GM21381 (cell line): ENCODE data around the gene GLT8D1.
A peak's percentile ranks its signal among the peaks of the same experiment; 100 is the strongest.

Source experiments
- ATAC-seq: cut with Tn5 transposase; IDR thresholded peaks from one replicate; pipeline ENCODE4 v1.9.1; 2021; ENCODE audit warnings: mild to moderate bottlenecking, moderate library complexity; ENCODE audit not compliant: unreplicated experiment

Gene GLT8D1

DNA sequence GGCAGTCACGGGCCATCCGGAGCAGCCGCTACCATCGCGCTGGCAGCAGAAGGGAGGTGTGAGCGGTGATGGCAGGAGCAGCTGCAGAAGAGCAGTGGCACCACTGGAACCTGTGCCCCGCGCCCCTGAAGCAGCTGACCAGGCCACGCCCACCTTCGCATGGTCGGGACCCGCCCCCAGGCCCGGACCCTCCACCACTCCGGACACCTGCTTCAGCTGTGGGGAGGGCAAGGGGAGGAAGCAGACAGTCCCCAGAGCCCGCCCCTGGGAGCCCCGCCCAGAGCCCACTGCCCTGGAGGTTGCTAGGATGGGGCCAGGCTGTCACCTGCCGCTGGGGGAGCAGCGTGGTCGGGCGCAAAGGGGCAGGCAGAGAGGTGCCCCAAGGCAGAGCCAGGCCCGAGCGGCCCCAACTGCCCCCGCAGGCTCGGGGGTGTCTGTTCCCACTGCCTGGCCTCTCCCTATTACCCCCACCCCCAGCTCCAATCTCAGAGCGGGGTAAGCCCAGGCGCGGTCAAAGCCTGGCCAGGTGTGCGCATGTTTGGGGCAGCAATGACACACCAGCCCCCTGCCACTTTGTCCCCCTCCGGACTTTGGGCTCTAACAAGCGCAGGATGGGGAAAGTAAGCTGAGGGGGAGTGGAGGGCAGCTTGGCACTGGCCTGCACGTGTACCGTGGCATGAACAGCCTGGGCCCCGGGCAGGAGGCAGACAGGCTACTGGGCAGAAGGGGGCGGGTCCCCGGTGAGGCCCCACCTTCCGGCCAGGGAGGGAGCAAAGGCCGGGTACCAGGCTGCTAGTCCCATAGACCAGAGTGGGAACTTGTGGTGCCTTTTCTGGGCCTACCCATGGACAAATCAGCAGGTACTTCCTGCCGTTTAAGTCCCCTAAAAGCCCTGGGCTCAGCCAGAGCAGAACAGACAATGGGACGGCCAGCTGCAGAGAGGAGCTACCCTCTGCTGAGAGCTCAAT is 9.0 kb upstream of the GLT8D1 start:
- no peak for ATAC-seq

DNA sequence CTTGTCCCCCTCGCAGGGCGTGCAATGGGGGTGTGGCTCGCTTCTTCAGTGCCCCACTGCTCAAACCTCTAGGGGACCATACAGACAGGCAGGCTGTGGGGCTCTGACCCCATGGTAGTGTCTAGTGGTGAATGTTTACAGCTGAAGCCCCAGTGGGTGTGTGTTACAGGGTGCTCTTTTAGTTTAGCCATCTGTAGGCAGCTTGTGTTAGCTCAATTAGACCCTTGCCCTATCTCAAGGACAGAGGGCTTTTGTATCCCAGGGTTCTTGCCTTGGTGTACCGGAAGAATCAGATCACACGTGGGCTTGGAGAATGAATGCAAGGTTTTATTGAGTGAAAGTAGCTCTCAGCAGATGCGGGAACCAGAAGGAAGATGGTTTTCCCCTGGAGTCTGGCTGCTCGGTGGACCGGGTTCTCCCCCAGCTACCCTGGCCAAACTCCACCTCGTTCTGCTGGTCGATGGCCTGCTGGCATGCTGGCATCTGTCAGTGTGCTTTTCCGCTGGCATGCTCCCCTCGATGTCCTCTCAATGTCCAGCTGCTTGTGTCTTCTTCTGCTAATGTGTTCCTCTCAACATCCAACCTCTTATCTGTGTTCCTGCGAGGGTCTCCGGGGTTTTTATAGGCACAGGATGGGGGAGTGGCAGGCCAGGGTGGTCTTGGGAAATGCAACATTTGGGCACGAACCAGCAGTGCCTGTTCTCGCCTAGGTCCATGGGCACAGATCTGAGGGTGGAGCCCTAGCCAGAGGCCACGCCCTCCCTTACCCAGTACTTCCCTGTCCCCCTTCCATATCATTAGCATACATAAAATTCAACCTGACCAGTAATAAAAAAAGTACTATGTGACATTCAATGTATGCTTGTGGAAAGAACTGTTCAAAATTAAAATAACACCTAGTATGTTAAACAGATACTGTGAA is 7.0 kb upstream of the GLT8D1 start:
- ATAC-seq: no peak

DNA sequence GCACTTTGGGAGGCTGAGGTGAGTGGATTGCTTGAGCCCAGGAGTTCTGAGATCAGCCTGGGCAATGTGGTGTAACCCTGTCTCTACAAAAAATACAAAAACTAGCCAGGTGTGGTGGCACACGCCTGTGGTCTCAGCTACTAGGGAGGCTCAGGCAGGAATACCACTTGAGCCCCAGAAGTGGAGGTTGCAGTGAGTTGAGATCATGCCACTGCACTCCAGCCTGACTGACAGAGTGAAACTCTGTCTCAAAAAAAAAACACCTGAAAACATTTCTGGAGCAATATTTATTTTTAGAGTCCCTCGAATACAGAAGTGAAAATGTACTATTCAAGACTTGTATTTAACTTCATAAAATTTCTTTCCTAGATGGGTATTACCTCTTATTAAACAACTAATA is 4.9 kb upstream of the GLT8D1 start:
- no peak for ATAC-seq

DNA sequence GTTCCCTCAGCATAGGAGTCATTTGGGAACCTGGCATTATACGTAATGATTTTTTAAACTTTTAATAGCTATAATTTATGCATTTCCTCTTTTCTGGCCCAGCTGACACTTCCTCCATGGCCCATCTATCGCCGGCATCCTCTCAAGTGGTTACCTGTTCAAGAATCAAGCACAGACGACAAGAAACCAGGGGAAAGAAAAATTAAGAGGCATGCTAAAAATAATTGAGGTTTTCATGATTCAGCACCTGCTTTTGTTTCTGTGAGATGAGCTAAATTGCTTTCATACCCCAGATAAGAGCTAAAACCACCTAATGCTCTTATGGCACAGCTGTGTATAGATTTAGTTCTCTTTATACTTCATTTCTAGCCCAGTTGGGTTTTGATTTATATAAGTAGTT is 2.0 kb upstream of the GLT8D1 start:
- no peak for ATAC-seq

DNA sequence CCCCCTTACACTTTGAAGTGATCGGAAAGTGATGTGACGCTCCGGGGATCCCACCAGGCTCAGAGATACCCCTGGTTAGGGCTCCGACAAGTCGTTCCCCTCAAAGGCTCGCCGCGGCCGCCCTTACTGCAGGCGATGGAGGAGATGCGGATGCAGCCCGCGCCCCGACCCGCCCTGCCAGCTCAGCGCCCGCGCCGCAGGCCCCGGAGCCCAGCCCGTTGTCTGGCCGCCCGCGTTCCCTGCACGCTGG is 228 bp downstream of the GLT8D1 start:
- no peak for ATAC-seq

DNA sequence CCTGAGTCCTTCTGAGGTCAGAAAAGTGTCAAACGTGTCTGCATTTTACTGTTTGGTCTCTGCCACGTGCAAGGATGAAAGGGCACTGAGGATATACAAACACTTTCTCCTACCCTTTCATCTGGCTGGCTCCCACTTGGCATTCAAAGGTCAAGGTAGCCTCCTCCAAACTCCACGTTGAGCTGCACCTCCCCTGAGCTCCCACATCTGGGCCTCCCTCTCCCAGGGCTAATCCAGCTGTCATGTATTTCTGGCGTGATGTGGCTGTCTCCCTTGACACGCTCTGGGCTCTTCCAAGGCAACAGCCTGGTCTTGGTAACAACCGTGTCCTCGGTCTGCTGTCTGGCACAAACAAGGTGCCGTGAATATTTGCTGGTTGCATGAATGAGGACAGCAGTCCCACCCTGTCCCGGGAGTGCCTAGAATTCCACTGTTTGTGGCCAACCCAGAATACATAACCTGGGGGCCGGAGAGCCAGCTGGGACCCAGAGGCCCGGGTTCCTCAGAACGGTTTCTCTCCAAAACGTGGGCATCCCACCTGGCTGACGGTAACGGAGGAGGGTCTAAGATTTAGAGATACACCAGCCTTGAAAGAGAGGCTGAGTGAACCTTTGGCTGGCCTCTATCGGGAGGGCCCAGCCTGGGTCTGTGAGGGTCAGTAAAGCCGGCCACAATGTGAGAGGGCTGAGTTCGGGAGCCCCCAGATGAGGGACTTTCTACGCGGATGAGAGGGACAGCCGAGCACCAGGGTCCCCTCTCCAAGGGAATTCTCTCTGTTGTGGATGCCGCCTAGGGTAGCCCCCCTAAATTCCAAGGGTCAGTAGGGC is 767 bp downstream of the GLT8D1 start:
- ATAC-seq: no peak

DNA sequence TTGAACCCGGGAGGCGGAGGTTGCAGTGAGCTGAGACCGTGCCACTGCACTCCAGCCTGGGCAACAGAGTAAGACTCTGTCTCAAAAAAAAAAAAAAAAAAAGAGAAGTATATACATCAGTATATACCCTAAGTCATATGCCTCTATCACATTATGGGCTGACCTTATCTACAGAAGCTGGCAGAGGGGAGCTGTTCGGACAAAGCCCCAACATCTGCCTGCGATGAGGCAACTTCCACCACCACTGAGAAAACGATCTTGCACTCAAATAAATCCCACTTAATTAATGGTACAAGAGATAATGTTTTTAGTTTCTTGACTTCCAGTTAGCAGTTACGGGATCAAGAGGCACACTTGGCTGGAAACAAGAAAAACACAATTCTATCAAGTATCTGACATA is 2.2 kb downstream of the GLT8D1 start:
- ATAC-seq: no peak

DNA sequence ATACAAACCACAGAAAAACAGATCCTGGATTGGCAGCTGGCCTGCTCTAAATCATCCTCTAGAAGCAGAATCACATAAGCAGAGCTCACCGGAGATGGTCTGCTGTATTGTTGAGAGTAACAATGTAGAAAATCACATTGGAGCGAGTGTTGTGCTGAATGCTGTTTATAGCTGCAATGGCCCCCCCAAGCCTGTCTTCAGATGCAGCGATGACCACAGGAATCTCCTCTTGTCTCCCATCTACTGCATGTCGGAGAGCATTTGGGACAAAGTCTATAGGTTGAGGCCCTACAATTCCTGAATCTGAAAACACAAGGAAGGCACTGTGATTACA is 8.0 kb downstream of the GLT8D1 start:
- ATAC-seq: no peak

DNA sequence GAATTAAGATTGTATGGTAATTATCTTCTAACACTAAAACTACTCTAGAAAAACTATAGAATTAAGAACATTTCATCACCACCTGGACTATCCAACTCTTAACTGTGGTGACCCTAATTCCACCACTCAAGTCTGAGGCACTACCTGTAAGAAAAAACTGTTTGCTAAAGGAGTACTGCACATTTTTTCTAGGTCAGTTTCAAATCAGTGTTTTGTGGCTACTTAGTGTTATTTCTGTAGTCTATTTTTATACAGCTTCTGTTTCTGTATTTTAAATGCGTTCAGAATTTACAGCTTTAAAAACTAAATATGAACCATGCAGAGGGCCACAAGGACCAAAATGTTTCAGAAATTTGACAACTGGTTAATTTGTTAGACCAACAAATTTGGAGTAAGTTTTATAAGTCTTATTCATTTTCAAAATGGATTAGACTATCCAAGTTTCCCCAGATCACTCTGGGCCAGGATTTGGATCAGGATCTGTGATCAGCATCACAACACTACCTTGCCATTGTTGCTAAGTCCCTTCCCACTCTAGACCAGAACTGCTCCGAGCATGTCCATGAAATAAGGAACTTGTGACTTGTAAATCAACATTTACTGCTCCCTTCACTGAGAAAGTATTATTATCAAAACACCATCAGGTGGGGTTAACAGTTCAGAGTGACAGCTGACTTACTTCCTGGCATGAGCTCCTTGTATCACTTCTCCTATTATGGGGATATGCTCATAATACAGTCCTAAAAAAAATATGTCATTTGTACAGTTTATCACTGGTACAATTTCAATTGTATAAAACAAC is 8.6 kb downstream of the GLT8D1 start:
- no peak for ATAC-seq

DNA sequence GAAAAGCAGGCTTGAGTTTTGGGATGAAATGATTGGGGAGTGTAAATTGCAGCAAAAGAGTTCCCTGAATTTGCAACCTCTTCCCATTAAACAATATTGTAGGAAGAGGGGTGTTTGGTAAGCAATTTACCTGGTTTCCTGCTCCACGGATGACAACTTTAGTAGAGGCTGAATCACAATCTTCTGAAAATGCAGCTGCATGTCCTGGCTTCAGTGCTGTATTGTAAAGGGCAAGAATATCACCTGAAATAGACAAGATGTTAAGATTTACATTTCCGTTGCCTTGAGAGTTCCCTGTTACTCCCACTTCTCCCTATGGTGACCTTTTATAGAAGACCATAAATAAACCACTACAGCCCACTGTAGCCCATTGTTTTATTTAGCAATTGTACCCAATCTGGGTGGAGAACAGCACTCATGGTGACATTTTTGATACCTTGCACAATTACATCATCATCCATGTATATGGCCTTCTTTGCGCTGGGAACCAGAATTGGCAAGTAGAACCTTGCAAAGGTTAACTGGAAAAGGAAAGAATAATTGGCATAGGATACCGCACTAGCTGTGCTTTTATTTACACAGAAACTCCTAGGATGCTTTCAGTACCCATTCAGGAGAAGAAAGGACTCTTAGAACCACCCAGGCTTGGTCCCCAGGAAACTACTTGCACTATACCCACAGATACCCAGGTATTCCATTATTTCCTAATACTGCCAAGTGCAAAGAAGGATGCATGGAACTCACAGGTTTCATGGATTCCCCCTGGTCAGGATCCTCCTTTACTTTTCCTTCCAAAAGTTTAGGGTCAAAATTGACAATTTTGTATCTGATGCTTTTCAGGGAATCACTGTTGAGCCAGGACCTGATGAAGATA is 9.6 kb downstream of the GLT8D1 start:
- no peak for ATAC-seq

DNA sequence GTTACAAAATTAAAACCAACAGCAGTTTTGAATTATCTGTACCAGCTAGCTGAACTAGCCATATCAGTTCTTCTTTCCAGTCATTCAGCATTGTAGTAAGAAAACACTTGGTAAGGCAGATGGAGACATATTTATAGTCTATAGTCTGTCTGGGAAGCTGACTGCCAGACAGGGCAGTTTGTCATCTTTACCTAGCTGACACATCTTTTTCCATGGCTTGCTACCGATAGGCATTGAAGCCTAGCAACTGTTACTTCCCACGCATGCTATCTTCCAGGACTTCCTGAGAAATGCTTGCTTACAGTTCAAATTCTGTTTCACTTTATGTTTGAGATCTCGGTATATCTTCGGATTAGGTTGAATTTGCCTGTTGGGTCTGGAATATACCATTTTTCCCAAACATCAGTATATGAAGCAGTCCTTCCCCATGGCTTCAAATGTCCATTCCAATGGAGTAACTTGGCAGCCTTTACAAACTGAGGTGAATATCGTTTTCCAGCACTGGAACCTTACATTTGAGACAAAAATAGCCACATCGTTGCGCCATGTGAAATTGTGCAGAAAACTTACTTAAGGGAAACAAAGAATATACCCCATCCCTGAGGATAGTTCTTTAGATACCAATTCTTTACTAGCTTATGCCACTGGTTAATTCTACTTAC is 10.9 kb downstream of the GLT8D1 start:
- ATAC-seq: no peak

DNA sequence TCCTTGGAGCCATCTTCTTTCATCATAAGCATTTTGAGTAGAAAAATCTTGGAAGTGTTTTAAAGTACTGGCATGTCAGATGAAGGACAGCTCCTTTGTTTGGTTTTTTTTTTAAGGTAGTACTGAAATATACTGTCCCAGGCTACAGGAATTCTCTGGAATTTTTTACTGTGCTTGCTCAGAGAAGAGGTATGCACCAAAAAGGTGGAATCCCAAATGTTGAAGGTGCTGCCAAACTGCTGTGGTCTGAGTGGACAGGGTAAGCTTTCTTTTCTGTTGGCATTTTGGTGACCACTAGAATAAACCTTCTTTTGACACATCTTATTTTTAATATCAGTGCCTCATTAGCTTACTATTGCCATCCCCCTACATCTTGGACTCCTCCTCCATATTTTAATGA is 12.5 kb downstream of the GLT8D1 start:
- ATAC-seq: no peak

DNA sequence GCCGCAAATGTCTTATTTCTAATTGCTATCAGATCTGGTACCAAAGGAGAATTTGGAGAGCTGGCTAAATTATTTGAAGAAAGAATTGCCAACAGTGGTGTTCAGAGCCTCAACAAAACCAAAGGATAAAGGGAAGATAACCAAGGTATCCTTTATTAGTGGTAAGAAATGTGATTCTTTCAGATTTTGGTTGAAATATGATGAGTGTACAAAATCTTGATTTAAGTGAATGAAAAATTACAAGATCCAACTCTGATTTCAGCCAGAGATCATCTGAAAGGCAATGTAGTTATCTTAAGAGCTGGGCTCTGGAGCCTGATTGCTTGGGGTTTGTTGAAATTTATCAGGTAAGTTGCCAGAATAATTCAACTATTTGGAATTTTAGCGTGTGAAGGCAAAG is 15.0 kb downstream of the GLT8D1 start:
- ATAC-seq: no peak

DNA sequence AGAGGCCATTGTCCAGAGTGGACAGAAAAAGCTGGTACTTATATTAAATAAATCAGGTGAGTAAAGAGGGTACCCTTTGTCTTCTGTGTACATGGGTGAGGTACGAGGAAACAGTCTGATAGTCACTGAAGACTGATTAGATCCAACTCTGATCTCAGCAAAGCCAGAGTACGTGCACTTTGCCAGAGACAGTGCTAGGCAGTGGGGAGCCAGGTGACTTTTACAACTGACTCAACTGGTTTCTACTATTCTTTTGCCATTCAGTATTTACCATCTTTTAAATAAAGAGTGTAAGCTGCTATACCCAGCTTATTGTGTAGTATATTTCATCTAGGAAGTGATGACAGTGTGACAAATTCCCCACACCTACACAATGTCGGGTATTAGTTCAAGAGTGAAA is 16.4 kb downstream of the GLT8D1 start:
- ATAC-seq: no peak

DNA sequence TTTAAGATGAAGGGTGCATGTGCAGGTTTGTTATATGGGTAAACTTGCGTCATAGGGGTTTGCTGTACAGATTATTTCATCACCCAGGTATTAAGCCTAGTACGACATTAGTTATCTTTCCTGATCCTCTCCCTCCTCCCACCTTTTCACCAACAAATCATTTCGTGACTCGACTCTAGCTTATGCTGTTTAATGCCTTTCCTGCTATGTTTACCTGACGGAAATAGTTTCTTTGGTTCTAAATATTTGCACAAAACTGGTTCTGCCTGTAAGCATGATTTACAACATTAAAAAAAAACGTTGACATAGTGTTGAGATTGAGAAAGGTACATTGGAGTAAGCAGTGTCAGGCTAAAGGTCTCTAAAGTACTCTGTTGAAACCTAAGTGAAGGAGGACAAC is 17.3 kb downstream of the GLT8D1 start:
- ATAC-seq: no peak

DNA sequence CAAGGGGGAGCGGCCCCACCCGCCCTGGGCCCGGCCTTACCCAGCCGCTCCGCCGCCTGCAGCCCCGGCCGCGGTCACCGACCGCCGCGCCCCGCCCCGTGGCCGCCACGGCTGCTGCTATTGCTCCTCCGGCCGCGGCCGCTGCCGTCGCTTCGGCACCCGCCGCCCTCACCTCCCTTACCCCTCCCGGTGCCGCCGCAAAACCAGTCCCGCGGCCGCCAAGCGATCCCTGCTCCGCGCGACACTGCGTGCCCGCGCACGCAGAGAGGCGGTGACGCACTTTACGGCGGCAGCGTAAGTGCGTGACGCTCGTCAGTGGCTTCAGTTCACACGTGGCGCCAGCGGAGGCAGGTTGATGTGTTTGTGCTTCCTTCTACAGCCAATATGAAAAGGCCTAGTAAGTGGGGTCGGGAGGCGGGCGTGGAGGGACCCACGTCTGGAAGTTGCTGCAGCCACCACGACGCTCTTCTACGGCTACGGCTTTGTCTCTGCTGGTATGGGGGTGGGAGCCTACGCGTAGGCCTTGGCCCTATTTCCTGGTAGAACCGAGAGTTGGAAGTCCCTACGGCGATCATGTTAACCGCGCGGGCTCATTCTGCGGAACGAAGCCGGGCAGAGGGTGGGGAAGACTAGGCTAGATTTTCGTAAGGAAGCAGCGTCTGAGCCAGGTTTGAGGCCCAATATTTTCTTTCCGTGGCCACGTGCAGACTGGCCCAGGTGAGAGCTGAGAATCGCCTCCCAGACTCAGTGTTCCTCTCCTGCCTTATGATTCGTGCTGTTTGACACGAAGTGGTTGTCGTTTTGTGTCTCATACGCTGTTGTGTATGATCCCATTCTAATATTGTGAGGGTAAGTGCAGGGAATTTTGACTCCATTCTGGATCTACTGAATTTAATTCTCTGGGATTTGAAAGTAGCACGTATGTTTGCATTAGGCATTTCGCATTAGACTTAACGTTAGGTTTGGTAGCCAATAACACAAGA is 19.6 kb downstream of the GLT8D1 start, which contains the start of the genes GNL3 and PBRM1:
Gene GNL3 (plus strand): TSS at position 324 of the 983 bp plus-strand sequence. CDS start 61 bp downstream, at position 385.
Gene PBRM1 (minus strand): TSS at position 205 of the 983 bp plus-strand sequence.
- ATAC-seq: peak; percentile 65

DNA sequence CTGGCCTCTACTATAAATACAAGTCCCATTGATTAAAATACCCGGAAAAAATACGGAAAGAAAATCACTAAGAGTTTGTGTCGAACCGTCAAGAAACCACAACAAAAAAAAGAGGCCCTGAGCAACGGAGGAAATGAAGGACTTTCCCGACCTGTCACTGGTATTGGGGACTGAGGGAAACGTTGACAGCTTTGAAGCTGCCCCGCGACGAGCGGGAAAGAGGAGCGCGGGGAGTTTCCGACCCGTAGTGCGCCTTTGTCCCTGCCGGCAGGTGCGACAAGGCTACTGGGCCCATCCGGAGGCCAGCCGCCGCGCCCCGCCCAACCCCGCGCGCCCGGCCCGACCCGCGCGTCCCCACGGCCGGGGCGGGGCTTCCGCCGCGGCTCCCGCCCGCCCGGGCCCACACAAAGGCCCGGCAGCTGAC is 20.3 kb downstream of the GLT8D1 start:
- peak; percentile 80 for ATAC-seq

DNA sequence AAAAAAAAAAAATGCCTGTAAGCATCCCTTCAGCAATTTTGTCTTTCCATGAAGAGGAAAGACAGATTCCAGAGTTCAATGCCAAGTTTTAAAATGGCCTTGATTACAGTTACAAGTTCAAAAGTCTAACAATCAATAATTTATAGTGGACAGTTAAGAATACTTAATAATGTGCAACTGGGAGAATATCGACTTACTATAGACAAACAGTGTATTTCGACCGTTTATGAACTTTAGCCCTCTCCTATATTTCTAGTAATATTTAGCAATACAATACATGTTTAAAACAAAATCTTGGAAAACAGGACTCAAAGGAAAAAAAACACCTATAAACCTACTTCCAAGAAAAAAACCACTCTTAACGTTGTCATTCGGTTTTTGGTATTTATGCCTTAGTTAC is 21.4 kb downstream of the GLT8D1 start:
- no peak for ATAC-seq
